GM21786 (cell line): Measurements from ENCODE around the gene ZNF287.
"Not testable (repeated sequence)": the region's sequence is repeated elsewhere in the genome, so short reads cannot be mapped to it uniquely, and the experiment has no call there.

Experiments
- ATAC-seq: cut with Tn5 transposase; IDR thresholded peaks from one replicate; pipeline ENCODE4 v1.9.1; 2021; ENCODE audit not compliant: unreplicated experiment

ZNF287 gene

GRCh38 chr17:16568541-16569357 lies at the start of gene ZNF287:
Gene ZNF287, minus strand, starts transcription at chr17:16569204. Its CDS starts 1,473 bp downstream, at chr17:16567731.
- peak; percentile 95 for ATAC-seq

DNA sequence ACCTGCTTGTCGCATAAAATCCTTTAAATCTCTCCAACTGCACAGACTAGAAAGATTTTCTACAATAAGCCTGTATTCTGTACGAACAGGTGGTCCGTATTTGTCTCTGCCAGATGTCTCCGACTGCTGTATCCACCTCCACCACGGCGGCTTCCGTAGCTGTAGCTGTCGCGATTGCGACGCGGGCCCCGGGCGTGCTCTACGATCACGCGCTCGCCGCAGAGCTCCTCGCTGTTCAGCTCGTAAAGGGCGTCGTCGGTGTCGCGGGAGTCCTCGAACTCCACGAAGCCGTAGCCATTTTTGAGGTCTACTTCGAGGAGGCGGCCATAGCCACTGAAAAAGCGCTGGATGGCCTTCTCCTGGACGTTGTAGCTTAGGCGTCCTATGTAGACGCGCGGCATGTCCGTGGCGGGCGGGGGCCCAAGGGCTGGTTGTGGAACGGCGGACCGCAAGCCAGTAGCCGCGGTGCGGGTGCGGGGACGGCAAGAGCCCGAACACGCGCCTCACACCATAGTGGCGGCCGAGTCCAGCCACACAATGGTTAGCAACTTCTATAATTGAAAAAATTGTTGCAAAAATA lies 48.6 kb upstream of the ZNF287 start:
- no peak for ATAC-seq

DNA sequence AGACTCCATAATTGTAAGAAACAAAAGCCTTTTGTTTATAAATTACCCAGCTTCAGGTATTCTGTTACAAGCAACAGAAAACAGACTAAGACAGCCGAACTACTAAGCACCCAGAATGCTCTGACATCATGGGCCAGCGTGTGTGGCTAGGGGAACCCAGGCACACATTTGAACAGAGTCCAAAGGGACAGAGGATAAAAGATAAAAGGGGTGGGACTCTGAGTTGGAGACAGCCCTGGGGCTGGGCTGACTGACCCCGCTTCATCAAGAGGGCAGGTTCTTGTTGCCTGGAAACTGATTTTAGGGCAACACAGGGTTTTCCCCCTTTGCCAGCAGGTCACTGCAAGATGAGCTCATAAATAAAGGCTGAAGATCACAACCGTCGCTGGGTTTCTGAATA lies 30.5 kb upstream of the ZNF287 start:
- ATAC-seq: no peak

DNA sequence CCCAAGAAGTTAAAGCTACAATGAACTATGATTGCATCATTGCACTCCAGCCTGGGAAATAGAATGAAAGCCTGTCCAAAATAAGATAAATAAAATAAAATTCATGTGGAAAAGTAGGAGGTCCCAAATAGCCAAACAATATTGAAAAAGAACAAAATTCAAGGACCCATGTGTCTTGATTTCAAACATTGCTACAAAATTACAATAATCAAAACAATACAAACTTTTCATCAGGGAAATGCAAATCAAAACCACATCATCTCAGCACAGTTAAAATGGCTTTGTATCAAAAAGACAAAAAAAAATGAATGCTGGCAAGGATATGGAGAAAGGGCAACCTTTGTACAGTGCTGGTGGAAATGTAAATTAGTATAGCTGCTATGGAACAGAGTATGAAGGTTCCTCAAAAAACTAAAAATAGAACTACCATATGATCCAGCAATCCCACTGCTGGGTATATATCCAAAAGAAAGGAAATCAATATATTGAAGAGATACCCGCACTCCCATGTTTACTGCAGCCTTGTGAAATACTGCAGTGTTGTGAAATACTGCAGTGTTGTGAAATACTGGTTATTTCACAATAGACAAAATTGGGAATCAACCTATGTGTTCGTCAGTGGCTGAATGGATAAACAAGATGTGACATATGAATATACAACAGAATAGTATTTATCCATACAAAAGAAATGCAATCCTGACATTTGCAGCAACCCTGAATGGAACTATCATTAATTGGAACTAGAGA lies 24.5 kb upstream of the ZNF287 start:
- no peak for ATAC-seq

DNA sequence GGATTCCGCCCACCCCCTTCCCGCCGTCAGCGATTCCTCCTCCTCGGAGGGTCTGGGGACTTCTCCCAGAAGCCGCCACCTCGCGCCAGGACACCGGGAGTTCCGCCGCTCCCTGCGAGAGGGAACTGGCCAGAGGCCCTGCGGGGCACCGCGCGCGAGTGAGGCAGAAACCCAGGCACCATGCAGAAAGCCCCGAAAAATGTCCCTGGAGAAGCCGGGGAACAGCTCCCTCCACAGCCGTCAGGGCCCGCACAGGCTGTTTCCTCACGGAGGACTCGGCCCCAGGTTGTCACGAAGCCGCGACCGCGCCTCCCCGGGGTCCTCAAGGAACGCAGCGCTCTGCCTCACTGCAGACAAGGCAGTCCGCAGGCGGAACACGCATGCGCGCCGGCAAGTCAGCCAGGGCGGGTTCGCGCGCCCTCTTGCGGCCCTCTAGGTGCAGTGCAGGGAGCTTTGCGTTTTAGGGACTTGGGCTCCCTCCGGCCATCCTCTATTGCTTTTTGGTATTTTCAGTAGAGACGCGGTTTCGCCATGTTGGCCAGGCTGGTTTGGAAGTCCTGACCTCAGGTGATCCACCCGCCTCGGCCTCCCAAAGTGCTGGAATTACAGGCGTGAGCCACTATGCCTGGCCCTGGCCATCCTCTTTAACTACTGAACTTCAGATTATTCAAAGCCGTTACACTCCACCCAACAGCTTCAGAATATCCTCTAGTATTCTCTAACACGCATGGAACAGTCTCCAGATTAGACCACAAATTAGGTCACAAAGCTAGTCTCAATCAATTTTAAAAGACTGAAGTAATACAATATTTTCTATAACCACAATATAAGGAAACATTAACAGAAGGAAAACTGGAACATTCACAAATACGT lies 20.3 kb upstream of the ZNF287 start:
- ATAC-seq: peak; percentile 76

- no peak for ATAC-seq
Observed at GRCh38 chr17:16585796-16586195, 16.8 kb upstream of the ZNF287 start.

- ATAC-seq: peak; percentile 56
Observed at GRCh38 chr17:16584273-16584995, 15.4 kb upstream of the ZNF287 start.

GRCh38 chr17:16583781-16584180 lies 14.8 kb upstream of the ZNF287 start:
- ATAC-seq: no peak

GRCh38 chr17:16573466-16573865 lies 4.5 kb upstream of the ZNF287 start:
- no peak for ATAC-seq

DNA sequence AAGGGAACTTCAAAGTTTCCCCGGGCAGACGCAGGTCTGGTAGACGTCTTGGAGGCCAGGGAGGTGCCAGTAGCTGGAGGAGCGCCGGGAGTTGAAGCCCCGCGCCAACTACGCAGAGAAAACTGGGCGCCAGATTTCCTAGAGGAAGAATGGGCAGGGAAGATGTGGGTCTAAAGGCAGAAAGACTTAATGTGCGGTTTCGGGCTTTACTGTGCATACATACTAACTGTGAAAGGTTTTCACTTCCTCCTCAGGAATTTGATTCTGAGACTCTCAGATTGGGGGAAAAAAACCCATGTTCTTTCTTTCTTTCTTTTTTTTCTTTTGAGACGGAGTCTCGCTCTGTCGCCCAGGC lies 331 bp upstream of the ZNF287 start:
- ATAC-seq: peak; percentile 15

DNA sequence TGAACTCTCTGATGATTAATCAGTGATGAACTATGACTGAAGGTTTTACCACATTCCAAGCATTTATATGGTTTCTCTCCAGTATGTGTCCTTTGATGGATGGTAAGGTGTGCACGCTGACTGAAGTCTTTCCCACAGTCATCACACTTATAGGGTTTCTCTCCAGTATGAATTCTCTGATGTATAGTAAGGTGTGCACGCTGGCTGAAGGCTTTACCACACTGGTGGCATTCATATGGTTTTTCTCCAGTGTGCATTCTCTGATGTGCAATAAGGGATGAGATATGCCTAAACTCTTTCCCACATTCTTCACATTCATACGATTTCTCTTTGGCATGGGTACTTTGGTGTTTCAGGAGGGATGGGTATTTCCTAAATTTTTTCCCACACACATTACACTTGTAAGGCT lies 16.4 kb downstream of the ZNF287 start:
- no peak for ATAC-seq

DNA sequence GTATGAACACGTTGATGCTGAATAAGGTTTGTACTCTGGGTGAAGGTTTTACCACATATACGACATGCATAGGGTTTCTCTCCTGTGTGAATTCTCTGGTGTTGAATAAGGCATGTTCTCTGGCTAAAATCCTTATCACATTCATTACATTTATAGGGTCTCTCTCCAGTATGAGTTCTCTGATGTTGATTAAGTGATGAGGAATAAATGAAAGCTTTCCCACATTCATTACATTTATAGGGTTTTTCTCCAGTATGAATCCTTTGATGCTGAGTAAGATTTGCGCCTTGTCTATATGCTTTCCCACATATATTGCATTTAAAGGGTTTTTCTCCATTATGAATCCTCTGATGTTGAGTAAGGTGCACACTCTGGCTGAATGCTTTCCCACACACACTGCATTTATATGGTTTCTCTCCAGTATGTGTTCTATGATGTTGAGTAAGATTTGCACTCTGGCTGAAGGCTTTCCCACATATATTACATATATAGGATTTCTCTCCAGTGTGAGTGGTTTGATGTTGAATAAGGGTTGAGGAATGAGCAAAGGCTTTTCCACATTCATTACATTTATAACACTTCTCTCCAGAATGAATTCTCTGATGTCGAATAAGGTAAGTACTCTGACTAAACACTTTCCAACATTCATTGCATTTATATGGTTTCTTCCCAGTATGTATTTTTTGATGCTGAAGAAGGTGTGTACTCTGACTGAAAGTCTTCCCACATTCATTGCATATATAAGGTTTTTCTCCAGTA lies 16.9 kb downstream of the ZNF287 start:
- ATAC-seq: no peak

DNA sequence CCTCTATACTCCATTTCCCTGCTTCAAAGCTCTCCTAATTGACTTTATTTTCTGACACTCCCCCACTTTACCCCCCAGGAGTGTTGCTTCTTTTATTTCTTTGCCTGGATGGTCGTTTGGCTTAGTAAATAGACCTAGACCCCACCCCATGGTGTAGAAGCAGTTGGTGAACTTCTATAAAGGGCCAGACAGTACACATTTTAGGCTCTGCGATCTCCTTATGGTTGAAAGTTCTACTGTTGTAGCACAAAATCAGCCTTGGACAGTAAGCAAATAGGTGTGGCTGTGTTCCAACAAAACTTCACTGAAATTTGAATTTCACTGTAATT lies 31.9 kb downstream of the ZNF287 start:
- no peak for ATAC-seq

DNA sequence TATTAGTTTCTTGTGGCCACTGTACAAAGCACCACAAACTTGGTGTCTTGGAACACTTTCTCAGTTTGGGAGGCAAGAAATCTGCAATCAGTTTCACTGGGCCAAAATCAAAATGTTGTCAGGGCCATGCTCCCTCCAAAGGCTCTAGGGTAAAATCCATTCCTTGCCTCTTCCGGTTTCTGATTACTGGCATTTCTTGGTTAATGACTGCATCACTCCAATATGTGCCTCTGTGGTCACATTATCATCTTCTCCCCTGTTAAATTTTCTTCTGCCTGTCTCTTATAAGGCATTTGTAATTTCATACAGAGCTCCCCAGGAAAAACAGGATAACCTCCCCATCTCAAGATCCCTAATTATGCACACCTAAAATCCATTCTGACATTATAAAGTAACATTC lies 34.8 kb downstream of the ZNF287 start:
- no peak for ATAC-seq

- ATAC-seq: no peak
Observed at GRCh38 chr17:16529906-16530305, 39.1 kb downstream of the ZNF287 start.

DNA sequence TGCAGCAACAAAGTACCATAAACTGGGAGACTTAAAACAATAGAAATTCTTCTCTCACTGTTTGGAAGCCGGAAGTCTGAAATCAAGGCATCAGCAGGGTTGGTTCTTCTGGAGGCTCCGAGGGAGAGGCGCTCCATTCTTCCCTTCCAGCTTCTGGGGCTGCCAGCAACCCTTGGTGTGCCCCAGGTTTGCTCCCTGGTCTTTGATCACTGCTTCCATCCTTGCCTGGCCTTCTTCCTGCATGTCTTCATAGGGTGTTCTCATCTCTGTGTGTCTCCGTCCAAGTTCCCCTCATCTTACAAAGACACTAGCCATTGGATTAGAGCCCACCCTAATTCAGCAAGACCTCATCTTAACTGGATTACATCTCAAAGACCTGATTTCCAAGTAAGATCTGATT lies 41.7 kb downstream of the ZNF287 start:
- ATAC-seq: no peak

DNA sequence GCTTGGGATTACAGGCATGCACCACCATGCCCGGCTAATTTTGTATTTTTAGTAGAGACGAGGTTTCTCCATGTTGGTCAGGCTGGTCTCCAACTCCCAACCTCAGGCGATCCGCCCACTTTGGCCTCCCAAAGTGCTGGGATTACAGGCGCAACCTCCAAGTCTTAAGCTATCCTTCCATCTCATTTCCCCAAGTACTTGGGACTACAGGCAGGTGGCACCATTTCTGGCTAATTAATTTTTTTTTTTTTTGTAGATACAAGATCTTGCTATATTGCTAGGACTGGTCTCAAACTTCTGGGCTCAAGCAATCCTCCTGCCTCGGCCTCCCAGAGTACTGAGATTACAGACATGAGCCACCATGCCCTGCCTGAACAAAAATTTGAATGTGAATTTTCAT lies 43.4 kb downstream of the ZNF287 start:
- not testable (repeated sequence) for ATAC-seq

DNA sequence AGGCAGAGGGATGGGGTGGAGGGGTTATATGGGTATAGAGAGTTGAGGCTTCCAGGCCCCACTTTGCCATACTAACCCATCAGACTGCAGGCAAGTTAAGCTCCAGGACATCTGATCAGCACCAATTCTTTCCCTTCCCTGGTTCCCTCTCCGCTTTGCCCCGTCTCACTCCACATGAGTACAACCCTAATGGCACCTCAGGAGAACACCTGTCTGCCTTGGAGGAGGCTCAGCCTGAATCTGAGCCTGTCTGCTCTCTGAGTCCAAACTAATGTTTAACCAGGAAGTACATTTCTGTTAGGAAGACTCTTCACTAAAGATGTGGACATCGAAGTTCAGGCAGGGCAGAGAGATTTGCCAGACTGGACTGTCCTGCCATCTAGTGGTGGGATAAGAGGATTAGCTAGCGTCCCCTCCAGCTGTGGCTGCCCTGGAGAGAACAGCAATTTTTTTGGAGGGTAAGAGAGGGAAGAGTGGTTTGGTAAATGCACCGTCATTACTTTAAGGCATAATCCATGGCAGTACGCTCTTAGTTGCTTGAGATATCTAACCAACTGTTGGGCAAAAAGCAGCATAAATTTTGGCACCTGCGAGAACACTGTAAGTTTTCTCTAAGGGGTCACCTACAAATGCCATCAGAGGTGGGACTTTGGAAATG lies 47.8 kb downstream of the ZNF287 start:
- ATAC-seq: peak; percentile 58

DNA sequence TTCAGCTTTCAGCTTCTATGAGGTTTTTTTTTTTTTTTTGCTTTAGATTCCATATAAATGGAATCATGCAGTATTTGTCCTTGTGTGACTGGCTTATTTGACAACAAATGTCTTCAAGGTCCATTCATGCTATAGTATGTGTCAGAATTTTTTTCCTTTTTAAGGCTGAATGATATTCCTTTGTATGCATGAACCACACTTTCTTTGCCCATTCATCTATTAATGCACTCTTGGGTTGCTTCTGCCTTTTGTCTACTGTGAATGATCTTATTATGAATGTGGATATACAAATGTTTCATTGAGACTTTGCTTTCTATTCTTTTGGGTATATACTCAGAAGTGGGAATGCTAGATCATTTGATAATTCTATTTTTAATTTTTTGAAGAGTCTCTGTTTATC lies 50.0 kb downstream of the ZNF287 start:
- ATAC-seq: no peak
